Mesenchymal stem cell (in vitro differentiated cells and primary cell): ENCODE measurements around the gene CACNA1E.

Experiments used
- DNase-seq: peaks from one replicate; pipeline ENCODE4 v3.0.0-alpha.2; 2013
- H2AFZ ChIP-seq: one replicate; pipeline ENCODE4 v1.6.1; 2013; ENCODE audit warnings: low read depth, mild to moderate bottlenecking, control low read depth, inconsistent platforms, low read length, moderate library complexity
- H2AK5ac ChIP-seq: 2 replicates; pipeline ENCODE4 v1.6.1; 2013; ENCODE audit warnings: low read length, moderate library complexity, mild to moderate bottlenecking, inconsistent platforms; ENCODE audit not compliant: severe bottlenecking
- H2BK120ac ChIP-seq: one replicate; pipeline ENCODE4 v1.6.1; 2013; ENCODE audit warnings: low read depth, mild to moderate bottlenecking, inconsistent platforms, low read length, moderate library complexity
- H2BK12ac ChIP-seq, 2 experiments: one replicate each; pipeline ENCODE4 v1.6.1; 2013; ENCODE audit warnings: inconsistent platforms in 2 of 2, low read length in 2 of 2, mild to moderate bottlenecking in 2 of 2, moderate library complexity in 2 of 2, control low read depth in 1 of 2
- H2BK15ac ChIP-seq: one replicate; pipeline ENCODE4 v1.6.1; 2013; ENCODE audit warnings: mild to moderate bottlenecking, low read depth, inconsistent platforms; ENCODE audit not compliant: poor library complexity, severe bottlenecking
- H2BK5ac ChIP-seq: 2 replicates; pipeline ENCODE4 v1.6.1; 2013; ENCODE audit warnings: low read depth, mild to moderate bottlenecking, low read length, control low read depth, inconsistent platforms; ENCODE audit not compliant: poor library complexity, severe bottlenecking
- H3K14ac ChIP-seq, 2 experiments: one replicate each; pipeline ENCODE4 v1.6.1; 2013; ENCODE audit warnings: inconsistent platforms in 2 of 2, low read length in 2 of 2, control low read depth in 1 of 2, mild to moderate bottlenecking in 1 of 2, moderate library complexity in 1 of 2
- H3K18ac ChIP-seq, 2 experiments: one replicate each; pipeline ENCODE4 v1.6.1; 2013; ENCODE audit warnings: inconsistent platforms in 2 of 2, low read length in 2 of 2, control low read depth in 1 of 2, low read depth in 1 of 2, mild to moderate bottlenecking in 1 of 2
- H3K23ac ChIP-seq, 2 experiments: one replicate each; pipeline ENCODE4 v1.6.1; 2013; ENCODE audit warnings: inconsistent platforms in 2 of 2, low read length in 2 of 2, mild to moderate bottlenecking in 2 of 2, moderate library complexity in 2 of 2, control low read depth in 1 of 2
- H3K27ac ChIP-seq: 2 replicates; pipeline ENCODE4 v1.5.1; 2013; ENCODE audit warnings: mild to moderate bottlenecking, moderate library complexity, low read length, control low read depth, inconsistent platforms; ENCODE audit not compliant: poor library complexity, severe bottlenecking
- H3K27me3 ChIP-seq, 2 experiments: 2 replicates each; pipeline versions ENCODE4 v1.6.1 to v1.7.0; 2013; ENCODE audit warnings: low read length in 2 of 2, mild to moderate bottlenecking in 2 of 2, moderate library complexity in 2 of 2, control low read depth in 1 of 2, inconsistent platforms in 1 of 2; ENCODE audit not compliant: control insufficient read depth in 1 of 2, insufficient read depth in 1 of 2
- H3K36me3 ChIP-seq, 2 experiments: 2 replicates each; pipeline versions ENCODE4 v1.6.1 to v1.7.0; 2013; ENCODE audit warnings: low read length in 2 of 2, control low read depth in 1 of 2, inconsistent platforms in 1 of 2, low read depth in 1 of 2, mild to moderate bottlenecking in 1 of 2; ENCODE audit not compliant: insufficient read depth in 2 of 2, control insufficient read depth in 1 of 2
- H3K4ac ChIP-seq, 2 experiments: one replicate each; pipeline ENCODE4 v1.6.1; 2013; ENCODE audit warnings: inconsistent platforms in 2 of 2, low read length in 2 of 2, mild to moderate bottlenecking in 2 of 2, moderate library complexity in 2 of 2, control low read depth in 1 of 2, low read depth in 1 of 2
- H3K4me1 ChIP-seq: 2 replicates; pipeline ENCODE4 v1.6.1; 2013; ENCODE audit warnings: low read depth, low read length, control low read depth; ENCODE audit not compliant: control insufficient read depth, insufficient read depth
- H3K4me2 ChIP-seq: 2 replicates; pipeline ENCODE4 v1.6.1; 2013; ENCODE audit warnings: low read length, mild to moderate bottlenecking, inconsistent platforms; ENCODE audit not compliant: poor library complexity, severe bottlenecking
- H3K4me3 ChIP-seq, 2 experiments: 2 replicates each; pipeline versions ENCODE4 v1.5.1 to v1.7.0; 2013; ENCODE audit warnings: low read length in 2 of 2, mild to moderate bottlenecking in 2 of 2, control low read depth in 1 of 2, low read depth in 1 of 2; ENCODE audit not compliant: insufficient read depth in 1 of 2
- H3K79me1 ChIP-seq: replicated peaks from 2 replicates; pipeline ENCODE4 v1.6.1; 2013; ENCODE audit warnings: mild to moderate bottlenecking, control low read depth, low read length, inconsistent platforms; ENCODE audit not compliant: poor library complexity, severe bottlenecking
- H3K9ac ChIP-seq: 2 replicates; pipeline ENCODE4 v1.7.0; 2013; ENCODE audit warnings: mild to moderate bottlenecking, low read length, moderate library complexity
- H3K9me3 ChIP-seq: 2 replicates; pipeline ENCODE4 v1.7.0; 2013; ENCODE audit warnings: mild to moderate bottlenecking, low read length; ENCODE audit not compliant: control insufficient read depth
- H4K8ac ChIP-seq: one replicate; pipeline ENCODE4 v1.6.1; 2013; ENCODE audit warnings: inconsistent platforms, mild to moderate bottlenecking, low read length, moderate library complexity
- H4K91ac ChIP-seq: one replicate; pipeline ENCODE4 v1.6.1; 2013; ENCODE audit warnings: mild to moderate bottlenecking, low read length, inconsistent platforms
- WGBS: methylation state at CpG from one replicate; pipeline ENCODE4 v1.1.7; 2013; ENCODE audit warnings: mixed read lengths; 5-methylcytosine and 5-hydroxymethylcytosine counted together

The CACNA1E gene

DNA sequence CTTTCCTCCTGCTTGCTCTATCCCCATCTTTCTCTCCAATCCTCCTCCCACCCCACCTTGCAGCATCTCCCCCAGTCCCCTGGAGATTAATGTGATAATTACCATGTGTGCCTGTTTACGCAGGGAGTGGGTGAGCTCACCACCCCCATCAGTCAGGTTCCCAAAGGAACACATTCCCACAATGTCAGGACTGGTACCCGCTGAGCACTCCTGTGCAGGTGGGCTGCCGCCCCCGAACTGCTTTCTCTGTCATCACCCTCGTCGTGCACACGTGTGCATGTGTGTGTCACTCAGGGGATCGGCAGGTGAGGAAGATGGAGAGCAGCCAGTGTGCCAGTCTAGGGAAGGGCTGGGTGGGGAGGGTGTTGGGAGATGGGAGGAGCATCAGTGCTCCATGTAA lies 163.4 kb downstream of the CACNA1E start:
- no peak overlapping the region for H4K91ac ChIP-seq
- H2BK5ac ChIP-seq = no peak overlapping the region
- no peak overlapping the region for H4K8ac ChIP-seq
- H3K4me1 ChIP-seq = no peaks in the 10 kb centered on the region
- H2BK120ac ChIP-seq = no peak overlapping the region
- no peaks in the 10 kb centered on the region for H3K79me1 ChIP-seq
- H3K27ac ChIP-seq = no peak overlapping the region
- H2AFZ ChIP-seq = no peak overlapping the region
- peaks cover 0 to 12% of the 10 kb centered on the region in 2 experiments for H3K27me3 ChIP-seq
- no peak overlapping the region for H3K23ac ChIP-seq
- WGBS = 85% methylated on average over 8 of the region's 8 CpGs
- H3K18ac ChIP-seq = no peak overlapping the region
- no peaks in the 10 kb centered on the region for H3K36me3 ChIP-seq
- H3K4ac ChIP-seq = no peak overlapping the region
- H2BK15ac ChIP-seq = no peak overlapping the region
- H2AK5ac ChIP-seq = no peak overlapping the region
- no peak overlapping the region for H3K9ac ChIP-seq
- H2BK12ac ChIP-seq = no peak overlapping the region
- no peak for DNase-seq
- no peak overlapping the region for H3K4me3 ChIP-seq
- no peaks in the 10 kb centered on the region for H3K9me3 ChIP-seq
- no peak overlapping the region for H3K14ac ChIP-seq
- H3K4me2 ChIP-seq = no peak overlapping the region

DNA sequence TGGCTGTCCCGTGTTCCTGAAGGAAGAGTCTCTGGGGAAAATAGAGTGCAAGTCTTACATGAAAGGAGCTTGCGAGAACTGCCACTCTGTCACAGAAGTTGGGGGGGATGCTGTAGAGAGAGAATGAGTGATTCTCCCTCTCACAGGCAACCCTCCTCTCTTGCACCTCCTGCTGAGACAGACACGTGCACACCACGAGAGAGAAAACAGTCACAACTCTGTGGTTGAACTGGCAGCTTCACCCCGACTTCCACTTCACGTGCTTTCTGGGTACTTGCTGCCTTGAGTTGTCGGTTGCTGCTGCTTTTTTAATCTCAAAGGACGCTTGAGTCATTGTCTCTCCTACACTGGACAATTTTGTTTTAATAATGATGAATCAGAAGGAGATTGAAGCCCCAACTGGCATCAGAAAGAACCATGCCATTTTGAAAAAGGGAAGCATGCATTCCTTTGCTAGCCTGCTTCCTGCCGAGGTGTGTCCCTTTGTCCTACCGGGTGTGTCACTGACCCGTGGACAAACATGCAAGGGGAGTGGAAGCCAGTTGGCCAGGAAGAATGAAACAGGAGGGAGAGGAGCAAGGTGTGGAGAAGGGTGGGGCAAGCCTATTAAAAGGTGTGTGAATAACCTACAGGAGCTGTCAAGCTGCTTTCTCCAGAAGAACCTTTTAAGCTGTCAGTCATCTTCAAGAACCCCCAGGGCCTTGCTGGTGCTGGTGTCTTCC lies 164.2 kb downstream of the CACNA1E start:
- no peak overlapping the region for H2BK120ac ChIP-seq
- WGBS = 71% methylated on average over 11 of the region's 11 CpGs
- no peak overlapping the region for H3K4me3 ChIP-seq
- no peak overlapping the region for H3K9ac ChIP-seq
- no peak overlapping the region for H2AFZ ChIP-seq
- H2BK5ac ChIP-seq = no peak overlapping the region
- no peak overlapping the region for H3K18ac ChIP-seq
- H2BK15ac ChIP-seq = no peak overlapping the region
- H2BK12ac ChIP-seq = no peak overlapping the region
- H3K23ac ChIP-seq = no peak overlapping the region
- H3K27me3 ChIP-seq = peaks cover 0 to 12% of the 10 kb centered on the region in 2 experiments
- DNase-seq = no peak
- H3K4me2 ChIP-seq = no peak overlapping the region
- H3K36me3 ChIP-seq = no peaks in the 10 kb centered on the region
- no peaks in the 10 kb centered on the region for H3K79me1 ChIP-seq
- H4K91ac ChIP-seq = no peak overlapping the region
- H3K27ac ChIP-seq = no peak overlapping the region
- no peaks in the 10 kb centered on the region for H3K4me1 ChIP-seq
- H3K4ac ChIP-seq = no peak overlapping the region
- no peak overlapping the region for H2AK5ac ChIP-seq
- no peak overlapping the region for H4K8ac ChIP-seq
- no peaks in the 10 kb centered on the region for H3K9me3 ChIP-seq
- H3K14ac ChIP-seq = no peak overlapping the region

DNA sequence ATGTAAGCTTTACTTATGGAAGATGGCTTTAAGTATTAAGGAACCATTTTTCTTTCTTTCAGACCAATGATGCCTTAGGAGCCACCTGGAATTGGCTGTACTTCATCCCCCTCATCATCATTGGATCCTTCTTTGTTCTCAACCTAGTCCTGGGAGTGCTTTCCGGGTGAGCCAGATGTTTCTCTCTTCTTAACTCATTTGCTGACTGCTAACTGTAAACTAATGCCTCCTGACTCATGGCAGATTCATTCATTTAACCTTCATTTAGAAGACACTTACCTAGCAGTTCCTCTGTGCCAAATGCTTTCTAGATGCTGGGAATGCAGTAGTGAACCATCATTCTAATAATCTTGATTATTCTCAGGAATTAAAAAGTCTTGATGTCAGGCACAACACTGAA lies 168.0 kb downstream of the CACNA1E start:
- peaks cover 3% of the 10 kb centered on the region for H3K9me3 ChIP-seq
- no peak overlapping the region for H3K4me2 ChIP-seq
- WGBS = 35% methylated on average over 1 of the region's 1 CpG
- no peak overlapping the region for H2BK120ac ChIP-seq
- no peak for DNase-seq
- no peak overlapping the region for H3K14ac ChIP-seq
- no peak overlapping the region for H3K23ac ChIP-seq
- H3K27me3 ChIP-seq = peaks cover 0 to 5% of the 10 kb centered on the region in 2 experiments
- H3K36me3 ChIP-seq = no peaks in the 10 kb centered on the region
- no peak overlapping the region for H2BK15ac ChIP-seq
- no peak overlapping the region for H2AK5ac ChIP-seq
- no peak overlapping the region for H2BK5ac ChIP-seq
- no peak overlapping the region for H3K4ac ChIP-seq
- H2AFZ ChIP-seq = no peak overlapping the region
- H3K79me1 ChIP-seq = no peaks in the 10 kb centered on the region
- no peak overlapping the region for H4K8ac ChIP-seq
- no peak overlapping the region for H3K18ac ChIP-seq
- no peaks in the 10 kb centered on the region for H3K4me1 ChIP-seq
- H4K91ac ChIP-seq = no peak overlapping the region
- no peak overlapping the region for H3K9ac ChIP-seq
- H3K27ac ChIP-seq = no peak overlapping the region
- no peak overlapping the region for H3K4me3 ChIP-seq
- no peak overlapping the region for H2BK12ac ChIP-seq

DNA sequence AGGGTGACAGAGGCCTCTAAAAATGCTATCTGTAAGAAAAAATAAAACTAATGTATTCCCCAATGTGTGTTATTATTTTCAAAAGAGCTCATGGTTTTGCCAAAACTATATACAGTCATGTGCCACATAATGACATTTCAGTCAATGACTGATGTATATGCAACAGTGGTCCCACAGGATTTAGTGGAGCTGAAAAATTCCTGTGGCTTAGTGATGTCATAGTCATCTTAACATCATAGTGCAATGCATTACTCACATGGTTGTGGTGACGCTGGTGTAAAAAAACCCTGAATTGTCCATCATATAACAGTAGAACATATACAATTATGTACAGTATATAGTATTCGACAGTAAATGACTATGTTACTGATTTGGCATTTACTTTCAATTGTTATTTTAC lies 172.4 kb downstream of the CACNA1E start:
- Histone ChIP-seq H3K9me3 (peaks cover 3% of the 10 kb centered on the region), H3K9ac (no peak overlapping the region), H3K4me3 (no peak overlapping the region), H3K79me1 (no peaks in the 10 kb centered on the region), H3K4me2 (no peak overlapping the region), H3K27me3 (peaks cover 0 to 3% of the 10 kb centered on the region in 2 experiments), H3K14ac (no peak overlapping the region), H4K8ac (no peak overlapping the region), H3K4ac (no peak overlapping the region), H3K36me3 (no peaks in the 10 kb centered on the region), H2BK120ac (no peak overlapping the region), H2AK5ac (no peak overlapping the region), H2BK15ac (no peak overlapping the region), H3K23ac (no peak overlapping the region), H2AFZ (no peak overlapping the region), H3K4me1 (no peaks in the 10 kb centered on the region), H2BK12ac (no peak overlapping the region), H3K27ac (no peak overlapping the region), H3K18ac (no peak overlapping the region), H4K91ac (no peak overlapping the region), H2BK5ac (no peak overlapping the region)
- WGBS = no CpG with 5 or more reads among the region's 2 CpGs
- no peak for DNase-seq
